ENCODE results near the gene DISP3.

DISP3 gene

GRCh38 chr1:11516961-11517635 lies 38.1 kb downstream of the DISP3 start:
- no peak overlapping the region for H3K27ac ChIP-seq
- no peak for TF ChIP-seq CTCF (conservative IDR thresholded peaks at IDR 0.05; ENCODE audit: low read depth)
- no peak for DNase-seq (ENCODE audit: low spot score)
- ChIA-PET CTCF (no interaction called here), POLR2A (ENCODE audit: low non-redundant PET) (no interaction called here)

DNA sequence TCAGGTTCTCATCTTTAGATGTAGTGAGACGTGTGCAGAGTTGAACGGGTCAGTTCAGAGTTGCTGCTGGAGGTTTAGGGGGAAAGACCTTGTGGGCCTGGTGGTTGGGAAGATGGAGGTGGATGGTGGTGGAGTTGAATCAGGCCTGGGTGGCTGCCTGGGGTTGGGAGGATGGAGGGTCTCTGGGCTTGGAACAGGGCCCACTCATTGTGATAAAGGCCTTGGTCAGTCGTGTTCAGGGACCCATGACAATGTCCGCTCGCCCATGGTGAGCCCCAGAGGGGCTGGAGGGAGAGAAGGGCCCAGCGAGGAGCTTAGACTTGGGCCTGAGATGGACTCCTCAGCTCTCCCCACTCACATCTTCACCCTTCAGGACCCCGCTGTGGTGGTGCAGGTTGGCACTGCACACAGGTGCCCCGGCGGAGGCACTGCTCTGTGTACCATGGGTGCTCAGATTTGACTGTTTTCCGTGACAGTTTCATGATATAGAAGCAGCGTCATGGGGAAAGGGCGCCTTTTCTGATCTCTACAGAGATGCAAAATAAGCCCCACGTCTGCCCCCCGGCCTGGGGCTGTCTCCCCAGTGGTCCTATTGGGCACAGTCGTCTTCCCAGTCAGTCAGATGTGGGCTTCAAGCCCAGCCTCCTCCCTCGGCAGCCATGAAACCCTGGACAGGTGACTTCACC lies 39.2 kb downstream of the DISP3 start:
- DNase-seq (ENCODE audit: low spot score): no peak
- CTCF ChIA-PET: no interaction called here
- no peak overlapping the region for H3K27ac ChIP-seq
- no peak for TF ChIP-seq CTCF (conservative IDR thresholded peaks at IDR 0.05; ENCODE audit: low read depth)
- POLR2A ChIA-PET (ENCODE audit: low non-redundant PET): no interaction called here

DNA sequence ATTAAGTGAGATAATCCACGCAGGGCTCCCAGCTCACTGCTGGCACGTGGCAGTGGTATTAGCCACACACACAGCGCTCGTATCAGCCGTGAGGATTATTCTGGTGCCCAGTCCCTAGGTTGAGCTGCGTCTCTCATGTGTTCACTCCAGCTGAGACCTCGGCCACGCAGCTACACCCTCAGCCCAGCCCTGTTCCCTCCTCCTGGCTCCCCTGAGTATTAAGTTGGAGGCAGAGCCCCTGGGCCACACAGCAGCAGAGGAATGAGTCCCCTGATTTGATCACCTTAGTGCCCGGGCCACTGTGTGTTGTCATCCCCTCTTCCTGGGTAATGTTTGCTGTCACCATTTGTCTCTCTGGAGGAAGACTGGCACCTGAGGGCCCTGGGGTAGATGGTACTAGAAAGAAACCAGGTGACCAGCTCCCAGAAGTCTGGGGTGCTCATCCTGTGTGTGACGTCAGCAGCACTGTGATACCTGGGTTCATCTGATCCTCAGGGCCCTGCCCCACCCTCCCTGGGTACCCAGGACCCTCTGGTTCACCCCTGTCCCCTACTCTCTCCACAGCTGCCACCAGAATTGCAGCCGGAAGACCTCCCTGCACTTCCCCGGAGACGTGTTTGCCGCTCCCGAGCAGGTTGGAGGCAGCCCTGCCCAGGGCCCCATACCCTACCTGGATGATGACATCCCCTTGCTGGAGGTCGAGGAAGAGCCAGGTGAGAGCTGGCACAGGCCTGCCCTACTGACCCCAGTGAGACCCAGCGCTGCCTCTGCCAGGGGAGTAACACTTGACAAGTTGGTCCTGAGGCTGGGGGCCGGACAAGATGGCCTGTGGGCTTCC lies 40.1 kb downstream of the DISP3 start:
- TF ChIP-seq CTCF (conservative IDR thresholded peaks at IDR 0.05; ENCODE audit: low read depth): no peak
- CTCF ChIA-PET: interaction anchor here (1.6 kb wide), 1 partner anchor 123 kb away, joined by 3 read pairs; no protein-coding TSS in a partner anchor
- no peak overlapping the region for H3K27ac ChIP-seq
- POLR2A ChIA-PET (ENCODE audit: low non-redundant PET): no interaction called here
- no peak for DNase-seq (ENCODE audit: low spot score)

DNA sequence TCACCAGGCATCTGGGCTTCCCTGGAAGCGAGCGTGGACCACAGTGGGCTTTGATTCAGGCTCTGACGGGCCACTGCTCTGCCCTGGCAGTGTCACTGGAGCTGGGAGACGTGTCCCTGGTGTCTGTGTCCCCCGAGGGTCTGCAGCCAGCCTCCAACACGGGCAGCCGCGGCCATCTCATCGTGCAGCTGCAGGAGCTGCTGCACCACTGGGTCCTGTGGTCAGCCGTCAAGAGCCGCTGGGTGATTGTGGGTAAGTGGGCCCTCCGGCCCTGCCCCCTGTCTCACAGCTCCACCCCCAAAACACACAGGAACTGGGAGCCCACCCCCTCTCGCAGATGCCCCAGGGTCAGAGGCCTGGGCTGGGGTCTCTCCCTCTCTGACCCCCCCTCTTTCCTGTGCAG lies 40.7 kb downstream of the DISP3 start:
- CTCF ChIA-PET: interaction anchor here (1.6 kb wide), 1 partner anchor 123 kb away, joined by 3 read pairs; no protein-coding TSS in a partner anchor
- no peak for DNase-seq (ENCODE audit: low spot score)
- no peak overlapping the region for H3K27ac ChIP-seq
- TF ChIP-seq CTCF (conservative IDR thresholded peaks at IDR 0.05; ENCODE audit: low read depth): no peak
- POLR2A ChIA-PET (ENCODE audit: low non-redundant PET): no interaction called here

DNA sequence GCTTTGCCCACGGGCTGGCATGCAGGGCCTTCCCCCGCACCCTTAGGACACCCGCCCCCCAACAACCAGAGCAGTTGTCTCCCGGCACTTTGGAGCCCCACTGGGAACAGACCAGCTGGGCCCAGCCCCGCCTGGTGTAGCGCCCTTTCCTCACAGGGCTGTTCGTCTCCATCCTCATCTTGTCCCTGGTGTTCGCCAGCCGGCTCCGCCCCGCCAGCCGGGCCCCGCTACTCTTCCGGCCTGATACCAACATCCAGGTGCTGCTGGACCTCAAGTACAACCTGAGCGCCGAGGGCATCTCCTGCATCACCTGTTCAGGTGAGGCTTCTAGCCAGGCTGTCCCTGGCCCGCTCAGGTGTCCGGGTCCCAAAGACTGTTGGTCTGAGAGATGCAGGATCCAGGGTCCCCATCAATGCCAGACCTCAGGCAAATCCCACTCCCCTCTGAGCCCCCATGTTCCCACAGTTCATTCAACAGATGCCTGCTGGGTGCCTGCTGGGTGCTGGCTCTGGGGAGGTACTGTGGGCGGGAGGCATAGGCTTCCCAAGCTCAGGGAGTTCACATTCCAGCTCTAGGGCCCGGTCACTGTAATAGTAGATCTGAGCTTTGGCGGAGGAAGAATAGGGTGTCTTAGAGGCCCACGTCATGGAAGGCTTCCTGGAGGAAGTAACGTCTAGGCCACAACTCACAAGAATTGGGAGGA lies 41.7 kb downstream of the DISP3 start:
- no peak for DNase-seq (ENCODE audit: low spot score)
- no peak overlapping the region for H3K27ac ChIP-seq
- ChIA-PET POLR2A (ENCODE audit: low non-redundant PET) (no interaction called here), CTCF (interaction anchor here (1.6 kb wide), 1 partner anchor 122 kb away, joined by 3 read pairs; no protein-coding TSS in a partner anchor)
- no peak for TF ChIP-seq CTCF (conservative IDR thresholded peaks at IDR 0.05; ENCODE audit: low read depth)
